Body of pancreas (tissue), 4 donors: ENCODE measurements around the gene TRMT44.

Experiments used
- POLR2A ChIP-seq, 3 donors: fragments of 450-650 bp; IDR thresholded peaks; one replicate each; pipeline ENCODE4 v1.6.1; 2016; ENCODE audit warnings: antibody characterized with exemption in 3 of 3, mild to moderate bottlenecking in 2 of 3
- TF ChIP-seq, protein P1 (sequence below), 7 experiments: fragments of 450-650 bp in 4 of 7; fragments of 200-600 bp in 3 of 7; sonication (generic) in 3 of 7; IDR thresholded peaks; one replicate each; pipeline ENCODE4 v1.5.1; 2016 to 2019; ENCODE audit warnings: antibody characterized with exemption in 7 of 7

DNA sequence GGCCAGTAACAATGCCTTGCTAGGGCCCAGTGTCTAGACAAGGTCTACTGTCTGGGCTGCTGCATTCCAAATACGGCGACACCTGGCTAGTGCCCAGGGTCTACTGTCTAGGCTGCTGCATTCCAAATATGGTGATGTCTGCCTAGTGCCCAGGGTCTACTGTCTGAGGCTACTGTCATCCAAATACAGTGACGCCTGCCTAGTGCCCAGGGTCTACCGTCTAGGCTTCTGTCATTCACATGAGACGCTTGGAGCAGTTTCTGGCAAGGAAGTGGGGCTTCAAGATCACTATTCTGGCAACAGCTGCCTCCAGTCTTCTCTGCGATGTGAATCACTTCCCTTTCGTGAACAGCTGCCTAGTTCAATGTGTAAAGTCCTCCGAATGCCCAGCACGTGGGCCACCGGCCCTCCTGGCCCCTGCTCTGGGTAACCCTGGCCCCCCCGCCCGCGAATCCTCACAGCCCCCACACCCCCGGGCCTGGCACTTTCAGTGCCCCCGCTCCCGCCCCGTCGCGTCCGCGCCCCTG is 12.8 kb upstream of the TRMT44 start:
- TF ChIP-seq, protein P1, sequence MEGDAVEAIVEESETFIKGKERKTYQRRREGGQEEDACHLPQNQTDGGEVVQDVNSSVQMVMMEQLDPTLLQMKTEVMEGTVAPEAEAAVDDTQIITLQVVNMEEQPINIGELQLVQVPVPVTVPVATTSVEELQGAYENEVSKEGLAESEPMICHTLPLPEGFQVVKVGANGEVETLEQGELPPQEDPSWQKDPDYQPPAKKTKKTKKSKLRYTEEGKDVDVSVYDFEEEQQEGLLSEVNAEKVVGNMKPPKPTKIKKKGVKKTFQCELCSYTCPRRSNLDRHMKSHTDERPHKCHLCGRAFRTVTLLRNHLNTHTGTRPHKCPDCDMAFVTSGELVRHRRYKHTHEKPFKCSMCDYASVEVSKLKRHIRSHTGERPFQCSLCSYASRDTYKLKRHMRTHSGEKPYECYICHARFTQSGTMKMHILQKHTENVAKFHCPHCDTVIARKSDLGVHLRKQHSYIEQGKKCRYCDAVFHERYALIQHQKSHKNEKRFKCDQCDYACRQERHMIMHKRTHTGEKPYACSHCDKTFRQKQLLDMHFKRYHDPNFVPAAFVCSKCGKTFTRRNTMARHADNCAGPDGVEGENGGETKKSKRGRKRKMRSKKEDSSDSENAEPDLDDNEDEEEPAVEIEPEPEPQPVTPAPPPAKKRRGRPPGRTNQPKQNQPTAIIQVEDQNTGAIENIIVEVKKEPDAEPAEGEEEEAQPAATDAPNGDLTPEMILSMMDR (IDR thresholded peaks at IDR 0.05), result no peak
- TF ChIP-seq POLR2A (IDR thresholded peaks at IDR 0.05), result no peak
